Right lobe of liver (tissue), 6 donors: Measurements from ENCODE around the gene IL9. TPM values are rescaled to one million over a fixed set of nuclear protein-coding genes. Genes with fewer than 3 reads are reported as not detected.

ENCODE experiments used
- ATAC-seq, 4 donors: fragments of 200-7000 bp; cut with Tn5 transposase; one replicate each; pipeline ENCODE4 v1.9.1; 2020; ENCODE audit warnings: mild to moderate bottlenecking in 4 of 4, moderate library complexity in 4 of 4
- DNase-seq, 3 donors: peaks; one replicate each; pipeline ENCODE4 v3.0.0-alpha.2; 2020
- H3K27ac ChIP-seq, 3 donors: fragments of 200-600 bp; one replicate each; pipeline ENCODE4 v1.8.0; 2022
- H3K27me3 ChIP-seq, 2 donors: fragments of 200-600 bp; one replicate each; pipeline ENCODE4 v1.8.0; 2022
- H3K36me3 ChIP-seq, 4 donors: fragments of 200-600 bp; sonication (generic) in 1 of 4; one replicate each; pipeline versions ENCODE4 v1.5.1 to v1.8.0; 2017 to 2022; ENCODE audit warnings: control low read depth in 1 of 4
- H3K4me1 ChIP-seq, 4 donors: fragments of 200-600 bp; sonication (generic) in 1 of 4; one replicate each; pipeline versions ENCODE4 v1.5.1 to v1.8.0; 2017 to 2022; ENCODE audit warnings: control low read depth in 1 of 4
- H3K4me3 ChIP-seq, 3 donors: fragments of 200-600 bp; one replicate each; pipeline ENCODE4 v1.8.0; 2022
- H3K9me3 ChIP-seq, 4 donors: fragments of 200-600 bp; sonication (generic) in 1 of 4; one replicate each; pipeline versions ENCODE4 v1.5.1 to v1.8.0; 2017 to 2022; ENCODE audit warnings: control low read depth in 1 of 4
- CTCF ChIP-seq, 4 donors: fragments of 200-600 bp in 3 of 4; fragments of 450-650 bp in 1 of 4; IDR thresholded peaks; one replicate each; pipeline versions ENCODE4 v1.5.1 to v1.8.0; 2016 to 2022; ENCODE audit warnings: antibody characterized with exemption in 4 of 4, mild to moderate bottlenecking in 2 of 4
- POLR2A ChIP-seq: fragments of 450-650 bp; IDR thresholded peaks from one replicate; pipeline ENCODE4 v1.6.1; 2017; ENCODE audit warnings: antibody characterized with exemption, mild to moderate bottlenecking
- WGBS: methylation state at CpG from one replicate; pipeline ENCODE4 v1.1.6; 2018; ENCODE audit warnings: low coverage, low lambda C conversion rate; ENCODE audit not compliant: insufficient coverage; ENCODE audit errors: missing lambda C conversion rate; 5-methylcytosine and 5-hydroxymethylcytosine counted together
- intact Hi-C, 2 donors: fragments of 100-400 bp; cut with DNase I; formaldehyde crosslinking; loops; one replicate each; pipeline versions ENCODE4 v1.11.2 to v1.14.1; 2022
- total RNA-seq, 6 experiments: library from RNA; depleted of rRNA in 2 of 6; stranded (reverse); fragments of >200 nt in 2 of 6; fragmentation: NEBNext Ultra II Directional in 3 of 6; extraction: Animal tissue kit (Norgen Biotek cat#: 25700) in 3 of 6; gene quantifications; one replicate each; pipeline versions ENCODE4 v1.1.0 to v1.2.4, GENCODE V29; 2016 to 2023
- donor health status: DM: no; HTN: yes; CAD: no.
- donor health status: DM: no; HTN: no; CAD: no.
- donor health status: DM: no; HTN: no; CAD: no.
- donor health status: DM: no; HTN: yes; CAD: no.
- donor health status: DM: no; HTN: yes; CAD: no.

The IL9 gene
- total RNA-seq, 6 experiments from 2014 or later: not detected

GRCh38 chr5:135886136-135886535 lies 9.5 kb downstream of the IL9 start:
- 51% methylated on average over 4 of the region's 4 CpGs for WGBS
- Histone ChIP-seq H3K27ac (no peak overlapping the region), H3K4me1 (no peaks in the 10 kb centered on the region), H3K4me3 (no peak overlapping the region), H3K9me3 (no peaks in the 10 kb centered on the region), H3K36me3 (no peaks in the 10 kb centered on the region), H3K27me3 (no peaks in the 10 kb centered on the region)
- no peak for ATAC-seq
- TF ChIP-seq POLR2A (no peak), CTCF (IDR thresholded peaks at IDR 0.05) (no peak)
- no peak for DNase-seq
- intact Hi-C loops: loop anchor here in 1 of 2 donors (10.0 kb wide), 1 partner anchor 329 kb away; no protein-coding TSS in a partner anchor

- Histone ChIP-seq H3K4me3 (no peak overlapping the region), H3K4me1 (no peaks in the 10 kb centered on the region), H3K36me3 (no peaks in the 10 kb centered on the region), H3K27ac (no peak overlapping the region), H3K9me3 (no peaks in the 10 kb centered on the region), H3K27me3 (no peaks in the 10 kb centered on the region)
- no peak for DNase-seq
- intact Hi-C loops: loop anchor here in 1 of 2 donors (10.0 kb wide), 1 partner anchor 330 kb away; no protein-coding TSS in a partner anchor
- ATAC-seq: no peak
- 65% methylated on average over 3 of the region's 3 CpGs for WGBS
- TF ChIP-seq POLR2A (no peak), CTCF (IDR thresholded peaks at IDR 0.05) (no peak)
These were observed 10.6 kb downstream of the IL9 start for GRCh38 chr5:135885031-135885430.

GRCh38 chr5:135883441-135883840 lies 12.2 kb downstream of the IL9 start:
- no peak for ATAC-seq

GRCh38 chr5:135883026-135883425 lies 12.6 kb downstream of the IL9 start:
- Histone ChIP-seq H3K4me3 (no peak overlapping the region), H3K36me3 (no peaks in the 10 kb centered on the region), H3K27me3 (no peaks in the 10 kb centered on the region), H3K9me3 (no peaks in the 10 kb centered on the region), H3K27ac (no peak overlapping the region), H3K4me1 (no peaks in the 10 kb centered on the region)
- no peak for ATAC-seq
- DNase-seq: no peak
- 61% methylated on average over 3 of the region's 3 CpGs for WGBS
- TF ChIP-seq CTCF (IDR thresholded peaks at IDR 0.05) (no peak), POLR2A (no peak)
- intact Hi-C loops: loop anchor here (5.0 to 10.0 kb wide), 2 partner anchors 329 to 332 kb away; no protein-coding TSS in a partner anchor

More at GRCh38 chr5:135883441-135883840, 12.2 kb downstream of the IL9 start:
- Histone ChIP-seq H3K9me3 (no peaks in the 10 kb centered on the region), H3K36me3 (no peaks in the 10 kb centered on the region), H3K4me1 (no peaks in the 10 kb centered on the region), H3K4me3 (no peak overlapping the region), H3K27me3 (no peaks in the 10 kb centered on the region), H3K27ac (no peak overlapping the region)
- TF ChIP-seq POLR2A: no peak
- no peak for TF ChIP-seq CTCF (IDR thresholded peaks at IDR 0.05)
- intact Hi-C loops: loop anchor here (5.0 to 10.0 kb wide), 2 partner anchors 329 to 331 kb away; no protein-coding TSS in a partner anchor
- DNase-seq: no peak
- WGBS: 53% methylated on average over 3 of the region's 4 CpGs
